Smooth muscle cell (in vitro differentiated cells): ENCODE measurements around the gene GRAMD2A. TPM values are rescaled to one million over a fixed set of nuclear protein-coding genes. Genes with fewer than 3 reads are reported as not detected.

Experiments
- DNase-seq: peaks from one replicate; lab custom pipeline; 2025; ENCODE audit not compliant: unreplicated experiment; lab: John Stamatoyannopoulos, UW
- H2AFZ ChIP-seq: fragments of 200-600 bp; sonication (generic); 2 replicates; pipeline ENCODE4 v1.6.0; 2016; ENCODE audit warnings: antibody characterized with exemption, low read depth, mild to moderate bottlenecking
- H3F3A ChIP-seq: fragments of 200-600 bp; sonication (generic); 2 replicates; pipeline ENCODE4 v1.6.0; 2017; ENCODE audit warnings: antibody characterized with exemption, low read depth
- H3K27ac ChIP-seq: fragments of 200-600 bp; sonication (generic); 2 replicates; pipeline ENCODE4 v1.5.1; 2016; ENCODE audit warnings: low read depth, mild to moderate bottlenecking
- H3K27me3 ChIP-seq: fragments of 200-600 bp; sonication (generic); 2 replicates; pipeline ENCODE4 v1.6.1; 2016; ENCODE audit warnings: low read depth, mild to moderate bottlenecking
- H3K36me3 ChIP-seq: fragments of 200-600 bp; sonication (generic); 2 replicates; pipeline ENCODE4 v1.5.1; 2016; ENCODE audit warnings: low read depth
- H3K4me1 ChIP-seq: fragments of 200-600 bp; sonication (generic); 2 replicates; pipeline ENCODE4 v1.5.1; 2016; ENCODE audit warnings: low read depth
- H3K4me2 ChIP-seq: fragments of 200-600 bp; sonication (generic); 2 replicates; pipeline ENCODE4 v1.6.0; 2016; ENCODE audit warnings: mild to moderate bottlenecking
- H3K4me3 ChIP-seq: fragments of 200-600 bp; sonication (generic); 2 replicates; pipeline ENCODE4 v1.5.1; 2016; ENCODE audit warnings: mild to moderate bottlenecking
- H3K79me2 ChIP-seq: fragments of 200-600 bp; sonication (generic); 2 replicates; pipeline ENCODE4 v1.6.0; 2016; ENCODE audit warnings: low read depth, mild to moderate bottlenecking
- H3K9ac ChIP-seq: fragments of 200-600 bp; sonication (generic); 2 replicates; pipeline ENCODE4 v1.6.0; 2016; ENCODE audit warnings: low read depth
- H3K9me3 ChIP-seq: fragments of 200-600 bp; sonication (generic); replicated peaks from 2 replicates; pipeline ENCODE4 v1.5.1; 2016; ENCODE audit warnings: low read depth
- H4K20me1 ChIP-seq: fragments of 200-600 bp; sonication (generic); 2 replicates; pipeline ENCODE4 v1.6.0; 2016; ENCODE audit warnings: low read depth
- CTCF ChIP-seq: fragments of 200-600 bp; sonication (generic); IDR thresholded peaks from 2 replicates; pipeline ENCODE4 v1.5.1; 2017; ENCODE audit warnings: borderline replicate concordance, mild to moderate bottlenecking, antibody characterized with exemption; ENCODE audit not compliant: insufficient read depth, poor library complexity, severe bottlenecking
- WGBS: methylation state at CpG from one replicate; pipeline ENCODE4 v1.1.7; 2016; ENCODE audit warnings: low lambda C conversion rate; 5-methylcytosine and 5-hydroxymethylcytosine counted together
- polyA plus RNA-seq: library from polyadenylated mRNA; unstranded; fragments of >200 nt; fragmentation: Nextera tagmentation; extraction: Ambion mirVana; gene quantifications from 2 replicates; pipeline ENCODE4 v1.2.1, GENCODE V29; 2016
- total RNA-seq: library from RNA; depleted of rRNA; stranded (reverse); fragments of >200 nt; gene quantifications from 2 replicates; pipeline ENCODE4 v1.2.3, GENCODE V29; 2014

Gene GRAMD2A
- total and polyA plus RNA-seq, 2 experiments from 2014 or later = 0.54 to 2.1 TPM

GRCh38 chr15:72178976-72179585, 18.5 kb downstream of the GRAMD2A start:
- peaks cover 6% of the 10 kb centered on the region for H3K27me3 ChIP-seq
- WGBS = 92% methylated on average over 13 of the region's 13 CpGs
- no peak overlapping the region for H3K4me3 ChIP-seq
- H3K9me3 ChIP-seq = no peaks in the 10 kb centered on the region
- no peak overlapping the region for H3K27ac ChIP-seq
- peaks cover 6% of the 10 kb centered on the region for H3K4me1 ChIP-seq
- H3F3A ChIP-seq = no peaks in the 10 kb centered on the region
- no peak for TF ChIP-seq CTCF
- H4K20me1 ChIP-seq = no peaks in the 10 kb centered on the region
- H3K36me3 ChIP-seq = no peaks in the 10 kb centered on the region
- H3K9ac ChIP-seq = no peak overlapping the region
- no peak overlapping the region for H2AFZ ChIP-seq
- H3K79me2 ChIP-seq = no peaks in the 10 kb centered on the region
- no peak overlapping the region for H3K4me2 ChIP-seq
- DNase-seq = no peak

- H3K4me2 ChIP-seq = no peak overlapping the region
- 66% methylated on average over 3 of the region's 3 CpGs for whole genome bisulfite sequencing
- no peaks in the 10 kb centered on the region for H3K27me3 ChIP-seq
- no peak overlapping the region for H3K4me3 ChIP-seq
- H3K27ac ChIP-seq = no peak overlapping the region
- H3F3A ChIP-seq = no peaks in the 10 kb centered on the region
- H4K20me1 ChIP-seq = no peaks in the 10 kb centered on the region
- H3K4me1 ChIP-seq = peaks cover 3% of the 10 kb centered on the region
- H3K9me3 ChIP-seq = no peaks in the 10 kb centered on the region
- H3K36me3 ChIP-seq = no peaks in the 10 kb centered on the region
- no peak for TF ChIP-seq CTCF
- no peak overlapping the region for H3K9ac ChIP-seq
- H2AFZ ChIP-seq = no peak overlapping the region
- no peaks in the 10 kb centered on the region for H3K79me2 ChIP-seq
- no peak for DNase-seq
Measured at GRCh38 chr15:72176743-72177142, 20.8 kb downstream of the GRAMD2A start.

- H3K4me2 ChIP-seq = no peak overlapping the region
- no peak overlapping the region for H3K4me3 ChIP-seq
- no peak overlapping the region for H2AFZ ChIP-seq
- TF ChIP-seq CTCF = no peak
- no peak overlapping the region for H3K9ac ChIP-seq
- 94% methylated on average over 6 of the region's 6 CpGs for WGBS
- DNase-seq = no peak
- H3F3A ChIP-seq = no peaks in the 10 kb centered on the region
- no peaks in the 10 kb centered on the region for H4K20me1 ChIP-seq
- no peaks in the 10 kb centered on the region for H3K27me3 ChIP-seq
- no peaks in the 10 kb centered on the region for H3K9me3 ChIP-seq
- no peak overlapping the region for H3K27ac ChIP-seq
- peaks cover 3% of the 10 kb centered on the region for H3K4me1 ChIP-seq
- H3K36me3 ChIP-seq = no peaks in the 10 kb centered on the region
- no peaks in the 10 kb centered on the region for H3K79me2 ChIP-seq
Measured at GRCh38 chr15:72176159-72176558, 21.4 kb downstream of the GRAMD2A start.

- no peak overlapping the region for H3K27ac ChIP-seq
- WGBS = 91% methylated on average over 15 of the region's 15 CpGs
- H3K4me3 ChIP-seq = no peak overlapping the region
- H3F3A ChIP-seq = no peaks in the 10 kb centered on the region
- peaks cover 3% of the 10 kb centered on the region for H3K4me1 ChIP-seq
- H3K79me2 ChIP-seq = no peaks in the 10 kb centered on the region
- no peaks in the 10 kb centered on the region for H3K27me3 ChIP-seq
- no peak overlapping the region for H3K9ac ChIP-seq
- TF ChIP-seq CTCF = no peak
- no peaks in the 10 kb centered on the region for H4K20me1 ChIP-seq
- H3K36me3 ChIP-seq = no peaks in the 10 kb centered on the region
- H3K4me2 ChIP-seq = no peak overlapping the region
- DNase-seq = no peak
- no peak overlapping the region for H2AFZ ChIP-seq
- H3K9me3 ChIP-seq = no peaks in the 10 kb centered on the region
Measured at GRCh38 chr15:72175186-72176044, 22.2 kb downstream of the GRAMD2A start.
